ENCODE results near the gene ATF7.

DNA sequence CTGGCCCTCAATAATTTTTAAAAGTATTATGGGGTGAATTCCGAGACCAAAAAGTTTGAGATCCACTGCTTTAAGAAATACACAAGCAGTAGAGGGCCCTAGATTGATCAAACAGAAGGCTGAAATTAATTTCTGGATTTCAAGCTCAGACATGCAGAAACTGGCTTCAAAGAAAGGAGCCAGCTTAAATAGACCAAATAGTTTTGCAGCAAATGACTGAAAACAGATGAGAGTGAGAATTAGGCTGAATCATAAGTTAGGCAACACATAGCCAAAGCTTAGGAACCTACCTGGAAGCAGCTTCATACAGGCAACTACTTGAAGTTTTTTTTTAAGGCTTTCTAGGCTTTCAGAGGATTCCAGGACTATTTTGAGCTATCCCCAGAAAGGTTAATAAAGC lies 12.4 kb downstream of the ATF7 start:
- no peak for TF ChIP-seq EZH2 (IDR thresholded peaks at IDR 0.05; ENCODE audit: borderline replicate concordance, low read depth, low read length, poor library complexity, severe bottlenecking)
- TF ChIP-seq, protein P1, sequence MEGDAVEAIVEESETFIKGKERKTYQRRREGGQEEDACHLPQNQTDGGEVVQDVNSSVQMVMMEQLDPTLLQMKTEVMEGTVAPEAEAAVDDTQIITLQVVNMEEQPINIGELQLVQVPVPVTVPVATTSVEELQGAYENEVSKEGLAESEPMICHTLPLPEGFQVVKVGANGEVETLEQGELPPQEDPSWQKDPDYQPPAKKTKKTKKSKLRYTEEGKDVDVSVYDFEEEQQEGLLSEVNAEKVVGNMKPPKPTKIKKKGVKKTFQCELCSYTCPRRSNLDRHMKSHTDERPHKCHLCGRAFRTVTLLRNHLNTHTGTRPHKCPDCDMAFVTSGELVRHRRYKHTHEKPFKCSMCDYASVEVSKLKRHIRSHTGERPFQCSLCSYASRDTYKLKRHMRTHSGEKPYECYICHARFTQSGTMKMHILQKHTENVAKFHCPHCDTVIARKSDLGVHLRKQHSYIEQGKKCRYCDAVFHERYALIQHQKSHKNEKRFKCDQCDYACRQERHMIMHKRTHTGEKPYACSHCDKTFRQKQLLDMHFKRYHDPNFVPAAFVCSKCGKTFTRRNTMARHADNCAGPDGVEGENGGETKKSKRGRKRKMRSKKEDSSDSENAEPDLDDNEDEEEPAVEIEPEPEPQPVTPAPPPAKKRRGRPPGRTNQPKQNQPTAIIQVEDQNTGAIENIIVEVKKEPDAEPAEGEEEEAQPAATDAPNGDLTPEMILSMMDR (conservative IDR thresholded peaks at IDR 0.05; ENCODE audit: low read depth, low read length) = no peak
